Breast epithelium (tissue), 4 donors: ENCODE data around the gene TMTC2. TPM values are rescaled to one million over a fixed set of nuclear protein-coding genes. Genes with fewer than 3 reads are reported as not detected.

Experiments used
- DNase-seq, 2 donors: peaks; one replicate each; pipeline ENCODE4 v3.0.0-alpha.2; 2019; ENCODE audit warnings: low spot score in 2 of 2
- H3K27ac ChIP-seq, 2 donors: fragments of 200-600 bp; sonication (generic) in 1 of 2; one replicate each; pipeline ENCODE4 v1.5.1; 2016 to 2019; ENCODE audit warnings: mild to moderate bottlenecking in 1 of 2
- H3K27me3 ChIP-seq, 2 donors: fragments of 200-600 bp; sonication (generic) in 1 of 2; one replicate each; pipeline versions ENCODE4 v1.5.1 to v1.6.0; 2017 to 2019; ENCODE audit warnings: control low read depth in 1 of 2, mild to moderate bottlenecking in 1 of 2
- H3K36me3 ChIP-seq: fragments of 200-600 bp; one replicate; pipeline ENCODE4 v1.5.1; 2019
- H3K4me1 ChIP-seq, 2 donors: fragments of 200-600 bp; sonication (generic); one replicate each; pipeline ENCODE4 v1.5.1; 2016 to 2019; ENCODE audit warnings: control low read depth in 1 of 2
- H3K4me3 ChIP-seq, 3 donors: fragments of 200-600 bp; sonication (generic); 1 replicate in 2 of 3; 2 replicates in 1 of 3; pipeline ENCODE4 v1.5.1; 2016 to 2019; ENCODE audit warnings: mild to moderate bottlenecking in 3 of 3, moderate library complexity in 2 of 3
- H3K9me3 ChIP-seq, 2 donors: fragments of 200-600 bp; sonication (generic) in 1 of 2; one replicate each; pipeline ENCODE4 v1.5.1; 2016 to 2019; ENCODE audit warnings: control low read depth in 1 of 2
- POLR2A ChIP-seq: fragments of 450-650 bp; IDR thresholded peaks from one replicate; pipeline ENCODE4 v1.6.1; 2016; ENCODE audit warnings: antibody characterized with exemption, mild to moderate bottlenecking, moderate library complexity
- POLR2AphosphoS5 ChIP-seq, 3 donors: sonication (generic); formaldehyde crosslinking; IDR thresholded peaks; one replicate each; pipeline ENCODE4 v1.6.1; 2017; ENCODE audit warnings: antibody characterized with exemption in 3 of 3
- intact Hi-C: fragments of 100-400 bp; cut with DNase I; formaldehyde crosslinking; loops from one replicate; pipeline ENCODE4 v1.15.1; 2023; ENCODE audit warnings: low total_unique reads
- total RNA-seq, 3 donors: library from RNA; depleted of rRNA; stranded (reverse); fragments of >200 nt; gene quantifications; one replicate each; pipeline ENCODE4 v1.1.0, GENCODE V29; 2016
- TF ChIP-seq, protein P1 (sequence below), 3 donors: fragments of 450-650 bp; IDR thresholded peaks; one replicate each; pipeline ENCODE4 v1.5.1; 2016 to 2017; ENCODE audit warnings: antibody characterized with exemption in 3 of 3, mild to moderate bottlenecking in 3 of 3, moderate library complexity in 3 of 3

Gene TMTC2
- total RNA-seq, 3 donors from 2014 or later = 7.0 to 28.8 (median 19.3) TPM

DNA sequence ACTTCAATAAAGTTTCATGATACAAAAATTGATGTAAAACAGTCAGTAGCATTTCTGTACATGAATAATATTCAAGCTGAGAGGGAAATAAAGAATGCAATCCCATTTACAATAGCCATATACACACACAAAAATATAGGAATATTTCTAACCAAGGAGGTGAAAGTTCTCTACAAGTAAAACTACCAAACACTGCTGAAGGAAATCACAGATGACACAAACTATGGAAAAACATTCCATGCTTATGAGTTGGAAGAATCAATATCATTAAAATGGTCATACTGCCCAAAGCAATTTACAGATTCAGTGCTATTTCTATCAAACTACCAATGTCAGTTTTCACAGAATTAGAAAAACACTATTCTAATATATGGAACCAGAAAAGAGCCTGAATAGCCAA, 272.3 kb downstream of the TMTC2 start:
- intact Hi-C loops = no loop called here
- Histone ChIP-seq H3K4me1 (no peaks in the 10 kb centered on the region), H3K36me3 (no peaks in the 10 kb centered on the region), H3K9me3 (no peaks in the 10 kb centered on the region), H3K27me3 (no peaks in the 10 kb centered on the region), H3K27ac (no peak overlapping the region), H3K4me3 (no peak overlapping the region)
- no peak for DNase-seq
- TF ChIP-seq, protein P1, sequence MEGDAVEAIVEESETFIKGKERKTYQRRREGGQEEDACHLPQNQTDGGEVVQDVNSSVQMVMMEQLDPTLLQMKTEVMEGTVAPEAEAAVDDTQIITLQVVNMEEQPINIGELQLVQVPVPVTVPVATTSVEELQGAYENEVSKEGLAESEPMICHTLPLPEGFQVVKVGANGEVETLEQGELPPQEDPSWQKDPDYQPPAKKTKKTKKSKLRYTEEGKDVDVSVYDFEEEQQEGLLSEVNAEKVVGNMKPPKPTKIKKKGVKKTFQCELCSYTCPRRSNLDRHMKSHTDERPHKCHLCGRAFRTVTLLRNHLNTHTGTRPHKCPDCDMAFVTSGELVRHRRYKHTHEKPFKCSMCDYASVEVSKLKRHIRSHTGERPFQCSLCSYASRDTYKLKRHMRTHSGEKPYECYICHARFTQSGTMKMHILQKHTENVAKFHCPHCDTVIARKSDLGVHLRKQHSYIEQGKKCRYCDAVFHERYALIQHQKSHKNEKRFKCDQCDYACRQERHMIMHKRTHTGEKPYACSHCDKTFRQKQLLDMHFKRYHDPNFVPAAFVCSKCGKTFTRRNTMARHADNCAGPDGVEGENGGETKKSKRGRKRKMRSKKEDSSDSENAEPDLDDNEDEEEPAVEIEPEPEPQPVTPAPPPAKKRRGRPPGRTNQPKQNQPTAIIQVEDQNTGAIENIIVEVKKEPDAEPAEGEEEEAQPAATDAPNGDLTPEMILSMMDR (IDR thresholded peaks at IDR 0.05) = no peak
- TF ChIP-seq POLR2A (no peak), POLR2AphosphoS5 (IDR thresholded peaks at IDR 0.05) (no peak)

DNA sequence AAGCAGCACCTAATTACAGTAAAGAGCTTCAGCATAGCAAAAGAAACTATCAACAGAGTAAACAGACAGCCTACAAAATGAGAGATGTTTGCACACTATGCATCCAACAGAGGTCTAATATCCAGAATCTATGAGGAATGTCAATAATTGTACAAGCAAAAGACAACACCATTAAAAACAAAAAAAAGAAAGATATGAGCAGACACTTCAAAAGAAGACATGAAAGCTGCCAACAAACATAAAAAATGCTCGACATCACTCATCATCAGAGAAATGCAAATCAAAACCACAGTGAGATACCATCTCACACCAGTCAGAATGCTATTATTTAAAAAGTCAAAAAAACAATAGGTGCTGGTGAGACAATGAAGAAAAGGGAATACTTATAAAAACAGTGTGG, 273.1 kb downstream of the TMTC2 start:
- DNase-seq = no peak
- Histone ChIP-seq H3K27me3 (no peaks in the 10 kb centered on the region), H3K36me3 (no peaks in the 10 kb centered on the region), H3K27ac (no peak overlapping the region), H3K4me3 (no peak overlapping the region), H3K9me3 (no peaks in the 10 kb centered on the region), H3K4me1 (no peaks in the 10 kb centered on the region)
- TF ChIP-seq, protein P1 (IDR thresholded peaks at IDR 0.05) = no peak
- TF ChIP-seq POLR2AphosphoS5 (IDR thresholded peaks at IDR 0.05) = no peak
- no peak for TF ChIP-seq POLR2A
- intact Hi-C loops = loop anchor here (10.0 kb wide), 1 partner anchor 1565 kb away; no protein-coding TSS in a partner anchor

DNA sequence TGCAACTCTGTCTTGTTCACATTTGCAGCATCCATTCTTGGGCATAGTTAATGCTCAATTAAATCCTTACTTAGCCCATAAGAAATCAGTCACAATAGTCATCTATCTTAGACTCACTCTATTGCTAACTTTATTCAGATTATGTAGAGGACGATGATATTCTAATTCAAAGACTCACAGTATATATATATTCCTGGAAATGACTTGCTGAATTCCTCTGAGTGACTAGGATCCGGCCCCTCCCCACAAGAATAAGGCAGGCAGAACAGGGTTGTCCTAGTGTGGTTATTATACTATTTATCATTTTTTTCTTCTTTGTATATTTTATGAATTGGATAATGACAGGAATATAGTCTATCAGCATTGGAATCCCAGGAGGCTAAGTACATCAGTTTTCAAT, 275.1 kb downstream of the TMTC2 start:
- Histone ChIP-seq H3K4me1 (no peaks in the 10 kb centered on the region), H3K27me3 (no peaks in the 10 kb centered on the region), H3K27ac (no peak overlapping the region), H3K9me3 (no peaks in the 10 kb centered on the region), H3K36me3 (no peaks in the 10 kb centered on the region), H3K4me3 (no peak overlapping the region)
- no peak for DNase-seq
- intact Hi-C loops = loop anchor here (10.0 kb wide), 1 partner anchor 1567 kb away; no protein-coding TSS in a partner anchor
- TF ChIP-seq, protein P1 (IDR thresholded peaks at IDR 0.05) = no peak
- no peak for TF ChIP-seq POLR2A
- no peak for TF ChIP-seq POLR2AphosphoS5 (IDR thresholded peaks at IDR 0.05)

DNA sequence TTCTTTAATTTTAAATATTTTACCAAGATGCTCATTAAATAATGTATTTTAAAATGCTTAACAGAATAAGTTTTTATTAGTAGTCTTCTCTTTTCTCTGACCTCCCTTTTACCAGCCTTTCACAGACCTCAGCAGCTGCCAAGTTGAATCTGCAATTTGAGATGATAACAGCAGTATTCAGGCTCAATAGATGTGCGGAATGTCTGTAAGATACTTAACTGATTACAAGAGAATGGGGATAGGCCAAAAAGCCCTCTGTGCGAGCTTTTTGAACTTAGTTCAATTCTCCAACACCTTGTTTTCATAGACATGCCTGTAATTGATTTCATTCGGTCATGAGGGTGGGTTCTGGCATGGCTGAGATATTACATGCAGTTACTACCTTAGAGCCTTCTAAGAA, 277.2 kb downstream of the TMTC2 start:
- H3K36me3 ChIP-seq = no peaks in the 10 kb centered on the region
- TF ChIP-seq, protein P1 (IDR thresholded peaks at IDR 0.05) = no peak
- no peak for TF ChIP-seq POLR2AphosphoS5 (IDR thresholded peaks at IDR 0.05)
- no peak for TF ChIP-seq POLR2A
- H3K4me1 ChIP-seq = no peaks in the 10 kb centered on the region
- no peak overlapping the region for H3K27ac ChIP-seq
- no peaks in the 10 kb centered on the region for H3K27me3 ChIP-seq
- no peak overlapping the region for H3K4me3 ChIP-seq
- intact Hi-C loops = loop anchor here (10.0 kb wide), 1 partner anchor 1569 kb away; no protein-coding TSS in a partner anchor
- DNase-seq = no peak
- no peaks in the 10 kb centered on the region for H3K9me3 ChIP-seq

DNA sequence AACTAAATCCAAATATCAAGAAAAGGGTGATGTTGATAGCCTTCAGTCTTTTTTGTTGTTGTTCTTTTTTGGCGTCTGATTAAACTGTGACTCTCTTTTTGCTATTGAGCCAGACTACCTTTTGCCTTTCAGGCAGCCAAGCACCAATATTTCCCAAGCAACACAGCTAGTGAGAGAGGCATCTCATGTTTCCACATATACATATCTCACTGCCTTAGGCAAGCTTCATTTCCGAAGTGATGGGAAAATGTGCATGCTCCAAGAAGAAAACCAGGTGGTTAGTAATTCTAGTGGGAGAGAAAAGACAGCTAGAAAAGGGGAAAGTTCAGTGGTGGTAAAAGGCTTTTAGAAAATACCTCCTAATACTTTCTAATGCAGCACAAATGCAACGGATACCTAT, 277.7 kb downstream of the TMTC2 start:
- Histone ChIP-seq H3K4me1 (no peaks in the 10 kb centered on the region), H3K9me3 (no peaks in the 10 kb centered on the region), H3K27me3 (no peaks in the 10 kb centered on the region), H3K27ac (no peak overlapping the region), H3K4me3 (no peak overlapping the region), H3K36me3 (no peaks in the 10 kb centered on the region)
- TF ChIP-seq POLR2A = no peak
- no peak for TF ChIP-seq POLR2AphosphoS5 (IDR thresholded peaks at IDR 0.05)
- TF ChIP-seq, protein P1 (IDR thresholded peaks at IDR 0.05) = no peak
- no peak for DNase-seq
- intact Hi-C loops = loop anchor here (10.0 kb wide), 1 partner anchor 1570 kb away; no protein-coding TSS in a partner anchor
